Peyer's patch (tissue), 4 donors: ENCODE data around the gene AMIGO1.

Source experiments
- POLR2A ChIP-seq, 2 donors: fragments of 450-650 bp; IDR thresholded peaks; one replicate each; pipeline ENCODE4 v1.5.1; 2017; ENCODE audit warnings: antibody characterized with exemption in 2 of 2, mild to moderate bottlenecking in 2 of 2, moderate library complexity in 2 of 2
- TF ChIP-seq, protein P1 (sequence below), 6 experiments: fragments of 450-650 bp in 4 of 6; fragments of 200-600 bp in 2 of 6; sonication (generic) in 1 of 6; IDR thresholded peaks; one replicate each; pipeline ENCODE4 v1.5.1; 2017 to 2019; ENCODE audit warnings: antibody characterized with exemption in 6 of 6, mild to moderate bottlenecking in 3 of 6, moderate library complexity in 1 of 6

GRCh38 chr1:109508001-109508872 lies 1.3 kb downstream of the AMIGO1 start:
- TF ChIP-seq, protein P1, sequence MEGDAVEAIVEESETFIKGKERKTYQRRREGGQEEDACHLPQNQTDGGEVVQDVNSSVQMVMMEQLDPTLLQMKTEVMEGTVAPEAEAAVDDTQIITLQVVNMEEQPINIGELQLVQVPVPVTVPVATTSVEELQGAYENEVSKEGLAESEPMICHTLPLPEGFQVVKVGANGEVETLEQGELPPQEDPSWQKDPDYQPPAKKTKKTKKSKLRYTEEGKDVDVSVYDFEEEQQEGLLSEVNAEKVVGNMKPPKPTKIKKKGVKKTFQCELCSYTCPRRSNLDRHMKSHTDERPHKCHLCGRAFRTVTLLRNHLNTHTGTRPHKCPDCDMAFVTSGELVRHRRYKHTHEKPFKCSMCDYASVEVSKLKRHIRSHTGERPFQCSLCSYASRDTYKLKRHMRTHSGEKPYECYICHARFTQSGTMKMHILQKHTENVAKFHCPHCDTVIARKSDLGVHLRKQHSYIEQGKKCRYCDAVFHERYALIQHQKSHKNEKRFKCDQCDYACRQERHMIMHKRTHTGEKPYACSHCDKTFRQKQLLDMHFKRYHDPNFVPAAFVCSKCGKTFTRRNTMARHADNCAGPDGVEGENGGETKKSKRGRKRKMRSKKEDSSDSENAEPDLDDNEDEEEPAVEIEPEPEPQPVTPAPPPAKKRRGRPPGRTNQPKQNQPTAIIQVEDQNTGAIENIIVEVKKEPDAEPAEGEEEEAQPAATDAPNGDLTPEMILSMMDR (IDR thresholded peaks at IDR 0.05) = no peak
- TF ChIP-seq POLR2A (IDR thresholded peaks at IDR 0.05) = no peak
